H1 (cell line): Measurements from ENCODE around the gene SVIL. TPM values are rescaled to one million over a fixed set of nuclear protein-coding genes. Genes with fewer than 3 reads are reported as not detected.
A peak's percentile ranks its signal among the peaks of the same experiment; 100 is the strongest.

Experiments
- CTCF ChIA-PET: fragments of 300-600 bp; sonication (Branson Sonifier 250); formaldehyde crosslinking; loops from one replicate; lab custom pipeline; 2021; ENCODE audit not compliant: partially characterized antibody; lab: Charles Lee
- POLR2A ChIA-PET: fragments of 300-600 bp; sonication (Branson Sonifier 250); formaldehyde crosslinking; loops from one replicate; lab custom pipeline; 2021; ENCODE audit warnings: inconsistent platforms; ENCODE audit not compliant: partially characterized antibody; lab: Charles Lee
- DNase-seq, 2 experiments: peaks; one replicate each; pipeline versions ENCODE4 v3.0.0 to v3.0.0-alpha.2; 2010 to 2022; ENCODE audit warnings: low spot score in 2 of 2, low read depth in 1 of 2, mixed read lengths in 1 of 2
- FAIRE-seq: peaks from 2 replicates; lab custom pipeline; 2011; peaks lifted over from hg19 to GRCh38; lab: Jason Lieb, UNC
- H2AFZ ChIP-seq: 2 replicates; pipeline ENCODE4 v1.8.1; 2012; ENCODE audit warnings: low read length, inconsistent platforms
- H2AK5ac ChIP-seq: 2 replicates; pipeline ENCODE4 v1.6.1; 2013; ENCODE audit warnings: low read depth, low read length
- H2BK120ac ChIP-seq: replicated peaks from 2 replicates; pipeline ENCODE3; 2013; ENCODE audit warnings: low read depth, low read length, inconsistent platforms
- H2BK12ac ChIP-seq: 2 replicates; pipeline ENCODE4 v1.6.1; 2013; ENCODE audit warnings: low read depth, low read length
- H2BK15ac ChIP-seq: 2 replicates; pipeline ENCODE4 v1.6.1; 2013; ENCODE audit warnings: low read length
- H2BK20ac ChIP-seq: 2 replicates; pipeline ENCODE4 v1.6.1; 2013; ENCODE audit warnings: low read length
- H2BK5ac ChIP-seq: 2 replicates; pipeline ENCODE4 v1.6.1; 2013; ENCODE audit warnings: low read depth, low read length
- H3K14ac ChIP-seq: 2 replicates; pipeline ENCODE4 v1.6.1; 2013; ENCODE audit warnings: inconsistent platforms; ENCODE audit not compliant: insufficient read length
- H3K18ac ChIP-seq: 2 replicates; pipeline ENCODE4 v1.6.1; 2013; ENCODE audit warnings: low read length; ENCODE audit errors: extremely low read depth
- H3K23ac ChIP-seq: 2 replicates; pipeline ENCODE4 v1.6.1; 2013; ENCODE audit warnings: inconsistent platforms; ENCODE audit not compliant: insufficient read length
- H3K23me2 ChIP-seq: 2 replicates; pipeline ENCODE4 v1.6.1; 2013; ENCODE audit warnings: low read depth, low read length
- H3K27ac ChIP-seq: 2 replicates; pipeline ENCODE4 v1.6.1; 2011; ENCODE audit warnings: low read depth, low read length, inconsistent platforms
- H3K27me3 ChIP-seq, 4 experiments: replicated peaks in 1 of 4; 1 replicate in 1 of 4; 2 replicates in 3 of 4; pipeline versions ENCODE4 v1.6.1 to v1.8.1; 2011 to 2013; ENCODE audit warnings: low read length in 3 of 4, mild to moderate bottlenecking in 3 of 4, inconsistent platforms in 2 of 4, mixed read lengths in 2 of 4, moderate library complexity in 1 of 4; ENCODE audit not compliant: control insufficient read depth in 3 of 4, insufficient read depth in 3 of 4; ENCODE audit errors: extremely low read depth in 1 of 4
- H3K36me3 ChIP-seq, 4 experiments: 2 replicates each; pipeline versions ENCODE4 v1.6.1 to v1.8.1; 2011 to 2013; ENCODE audit warnings: mild to moderate bottlenecking in 4 of 4, low read length in 3 of 4, moderate library complexity in 2 of 4, control low read depth in 1 of 4, inconsistent platforms in 1 of 4; ENCODE audit not compliant: insufficient read depth in 4 of 4, control insufficient read depth in 2 of 4
- H3K4ac ChIP-seq: replicated peaks from 2 replicates; pipeline ENCODE3; 2013; ENCODE audit warnings: low read length, low read depth, mixed read lengths, inconsistent platforms; ENCODE audit not compliant: insufficient read length
- H3K4me1 ChIP-seq, 4 experiments: replicated peaks in 1 of 4; 1 replicate in 1 of 4; 2 replicates in 3 of 4; pipeline versions ENCODE4 v1.6.1 to v1.8.1; 2011 to 2013; ENCODE audit warnings: low read length in 3 of 4, inconsistent platforms in 2 of 4, mixed read lengths in 1 of 4; ENCODE audit not compliant: insufficient read depth in 4 of 4, control insufficient read depth in 3 of 4
- H3K4me2 ChIP-seq, 2 experiments: 2 replicates each; pipeline versions ENCODE4 v1.6.1 to v1.8.1; 2011 to 2013; ENCODE audit warnings: low read depth in 2 of 2, low read length in 2 of 2, control low read depth in 1 of 2, inconsistent platforms in 1 of 2, mild to moderate bottlenecking in 1 of 2; ENCODE audit not compliant: insufficient read depth in 1 of 2
- H3K4me3 ChIP-seq, 4 experiments: fragments of 200-600, 300-600 bp in 1 of 4; sonication (generic), shearing (Covaris generic), sonication (Bioruptor Twin) in 1 of 4; 2 replicates each; pipeline versions ENCODE4 v1.5.1 to v1.8.1; 2011 to 2016; ENCODE audit warnings: low read length in 4 of 4, low read depth in 3 of 4, control low read depth in 2 of 4, inconsistent platforms in 2 of 4, mild to moderate bottlenecking in 2 of 4, mixed read lengths in 1 of 4, moderate library complexity in 1 of 4; ENCODE audit not compliant: insufficient read depth in 2 of 4; ENCODE audit errors: extremely low read depth in 1 of 4
- H3K56ac ChIP-seq: replicated peaks from 2 replicates; pipeline ENCODE3; 2013; ENCODE audit warnings: low read depth, mild to moderate bottlenecking, mixed read lengths, low read length, inconsistent platforms; ENCODE audit not compliant: insufficient read length
- H3K79me1 ChIP-seq: 2 replicates; pipeline ENCODE4 v1.6.1; 2013; ENCODE audit warnings: low read depth, low read length, control low read depth
- H3K79me2 ChIP-seq, 2 experiments: 2 replicates each; pipeline versions ENCODE4 v1.6.1 to v1.8.1; 2012 to 2013; ENCODE audit warnings: low read length in 2 of 2, mild to moderate bottlenecking in 2 of 2, inconsistent platforms in 1 of 2; ENCODE audit not compliant: insufficient read depth in 2 of 2, control insufficient read depth in 1 of 2
- H3K9ac ChIP-seq, 4 experiments: replicated peaks in 1 of 4; 1 replicate in 1 of 4; 2 replicates in 3 of 4; pipeline versions ENCODE4 v1.6.1 to v1.8.1; 2011 to 2013; ENCODE audit warnings: low read depth in 3 of 4, low read length in 3 of 4, control low read depth in 2 of 4, mild to moderate bottlenecking in 2 of 4, moderate library complexity in 2 of 4, inconsistent platforms in 1 of 4; ENCODE audit errors: extremely low read depth in 1 of 4
- H3K9me3 ChIP-seq, 2 experiments: 2 replicates each; pipeline versions ENCODE4 v1.6.1 to v1.8.1; 2012 to 2013; ENCODE audit warnings: mild to moderate bottlenecking in 2 of 2, moderate library complexity in 2 of 2, control low read depth in 1 of 2, inconsistent platforms in 1 of 2, low read depth in 1 of 2, low read length in 1 of 2, mixed read lengths in 1 of 2; ENCODE audit not compliant: insufficient read depth in 2 of 2
- H4K20me1 ChIP-seq, 2 experiments: replicated peaks in 1 of 2; 2 replicates each; pipeline versions ENCODE3 to v1.8.1; 2011 to 2013; ENCODE audit warnings: inconsistent platforms in 2 of 2, low read length in 2 of 2, mild to moderate bottlenecking in 1 of 2; ENCODE audit not compliant: insufficient read depth in 2 of 2, control insufficient read depth in 1 of 2
- H4K5ac ChIP-seq: 2 replicates; pipeline ENCODE4 v1.6.1; 2013; ENCODE audit warnings: low read length, low read depth, mixed read lengths, inconsistent platforms; ENCODE audit not compliant: insufficient read length
- H4K8ac ChIP-seq: 2 replicates; pipeline ENCODE4 v1.8.0; 2013; ENCODE audit warnings: mild to moderate bottlenecking, moderate library complexity, low read length, inconsistent platforms; ENCODE audit not compliant: insufficient read depth; ENCODE audit errors: extremely low read depth
- H4K91ac ChIP-seq: replicated peaks from 2 replicates; pipeline ENCODE3; 2013; ENCODE audit warnings: low read length, mixed read lengths, inconsistent platforms; ENCODE audit not compliant: insufficient read length
- EP300 ChIP-seq, 2 experiments: IDR thresholded peaks; 1 replicate in 1 of 2; 2 replicates in 1 of 2; pipeline ENCODE4 v1.6.1; 2011 to 2012; ENCODE audit warnings: low read depth in 2 of 2, low read length in 2 of 2, mild to moderate bottlenecking in 2 of 2, borderline replicate concordance in 1 of 2, inconsistent platforms in 1 of 2, moderate library complexity in 1 of 2
- RFX5 ChIP-seq: IDR thresholded peaks from 2 replicates; pipeline ENCODE4 v1.6.1; 2011; ENCODE audit warnings: low read depth, low read length, improper control_type of control experiment, borderline replicate concordance
- SIX5 ChIP-seq: IDR thresholded peaks from 2 replicates; pipeline ENCODE4 v1.6.1; 2011; ENCODE audit warnings: mild to moderate bottlenecking, low read depth, low read length
- TCF12 ChIP-seq: IDR thresholded peaks from 2 replicates; pipeline ENCODE4 v1.6.1; 2011; ENCODE audit warnings: low read depth, mild to moderate bottlenecking, low read length
- TEAD4 ChIP-seq: IDR thresholded peaks from 2 replicates; pipeline ENCODE4 v1.6.1; 2012; ENCODE audit warnings: low read depth, low read length, inconsistent platforms, mixed read lengths
- WGBS, 2 experiments: shearing (Covaris generic) in 1 of 2; methylation state at CpG; one replicate each; pipeline versions ENCODE4 v1.1.6 to v1.1.7; 2013 to 2015; ENCODE audit warnings: low lambda C conversion rate in 2 of 2, mixed read lengths in 2 of 2, inconsistent platforms in 1 of 2, low coverage in 1 of 2, missing lambda C conversion rate in 1 of 2; ENCODE audit not compliant: insufficient replicate concordance in 2 of 2, insufficient coverage in 1 of 2, insufficient read length in 1 of 2; ENCODE audit errors: extremely low coverage in 1 of 2, missing lambda C conversion rate in 1 of 2; 5-methylcytosine and 5-hydroxymethylcytosine counted together
- polyA plus RNA-seq, 7 experiments: library from polyadenylated mRNA; depleted of rRNA in 3 of 7; stranded (reverse) in 5 of 7; unstranded in 2 of 7; fragments of >200 nt in 5 of 7; fragments of 200-250 nt in 2 of 7; gene quantifications; 1 replicate in 5 of 7; 2 replicates in 1 of 7; 4 replicates in 1 of 7; pipeline versions ENCODE4 v1.2.1 to v1.2.3, GENCODE V29; 2011 to 2013; ENCODE audit warnings: missing spikeins in 2 of 7, mixed read lengths in 2 of 7
- total RNA-seq: library from RNA; stranded (reverse); fragmentation: NEBNext Ultra II Directional; extraction: Animal tissue kit (Norgen Biotek cat#: 25700); gene quantifications from 2 replicates; pipeline ENCODE4 v1.2.1, GENCODE V29; 2021

Gene SVIL
- total and polyA plus RNA-seq, 2 of the 8 experiments (the other 6 are each of a cell fraction or from before 2014, with no cell fraction given), result 4.7 to 15.4 TPM

- H3K23me2 ChIP-seq, result 0 out of 2 replicates have a peak, but pooled peaks cover 2% of the 10 kb centered on the region
Measured at GRCh38 chr10:29621161-29621560, 13.6 kb downstream of the SVIL start.

More at GRCh38 chr10:29621161-29621560, 13.6 kb downstream of the SVIL start:
- no peak overlapping the region for H3K18ac ChIP-seq
- no peak overlapping the region for H2BK15ac ChIP-seq
- H4K20me1 ChIP-seq, result no peaks in the 10 kb centered on the region
- no peak overlapping the region for H4K5ac ChIP-seq
- no peaks in the 10 kb centered on the region for H3K9me3 ChIP-seq
- FAIRE-seq (no peak), DNase-seq (no peak)
- H3K79me2 ChIP-seq, result peaks cover 0 to 13% of the 10 kb centered on the region in 2 experiments; a peak in 2 of 4 replicates
- no peak overlapping the region for H4K8ac ChIP-seq
- H3K36me3 ChIP-seq, result no peaks in the 10 kb centered on the region
- H3K79me1 ChIP-seq, result no peaks in the 10 kb centered on the region
- H3K9ac ChIP-seq, result no peak overlapping the region
- no peak overlapping the region for H2AK5ac ChIP-seq
- ChIA-PET POLR2A (no interaction called here), CTCF (interaction anchor here (1.7 kb wide), 2 partner anchors 14 to 30 kb away, joined by 3 to 5 read pairs; partner anchors contain the start of gene SVIL)
- H3K4ac ChIP-seq, result no peak overlapping the region
- H3K4me2 ChIP-seq, result no peak overlapping the region
- no peak overlapping the region for H3K56ac ChIP-seq
- H3K4me1 ChIP-seq, result peaks cover 3 to 17% (median 11%) of the 10 kb centered on the region in 4 experiments
- H3K27ac ChIP-seq, result no peak overlapping the region
- 83% methylated on average over 7 of the region's 7 CpGs; no CpG with 5 or more reads in 1 of the 2 experiments for WGBS, 2 experiments
- H3K14ac ChIP-seq, result no peak overlapping the region
- H2BK20ac ChIP-seq, result no peak overlapping the region
- no peak overlapping the region for H4K91ac ChIP-seq
- TF ChIP-seq RFX5 (no peak), TCF12 (0 out of 2 replicates have a peak, but pooled peaks have one; percentile 37), SIX5 (no peak), EP300 (IDR thresholded peaks at IDR 0.05; ENCODE audit: borderline replicate concordance in 1 of 2, low read depth in 2 of 2, low read length in 2 of 2) (peak in 1 of 2 experiments; percentile 25; a peak in 1 of 3 replicates), TEAD4 (peak; percentile 44)
- H3K23ac ChIP-seq, result no peak overlapping the region
- H3K4me3 ChIP-seq, result no peak overlapping the region
- no peak overlapping the region for H2BK5ac ChIP-seq
- no peak overlapping the region for H2BK12ac ChIP-seq
- no peak overlapping the region for H2BK120ac ChIP-seq
- no peak overlapping the region for H2AFZ ChIP-seq
- H3K27me3 ChIP-seq, result no peaks in the 10 kb centered on the region
